A549 (cell line): ENCODE results near the gene TPM2. TPM values are rescaled to one million over a fixed set of nuclear protein-coding genes. Genes with fewer than 3 reads are reported as not detected.

ENCODE experiments used
- ATAC-seq, 2 experiments: fragments of 200-7000 bp in 1 of 2; fragments of >200 bp in 1 of 2; cut with Nextera tagmentation in 1 of 2; cut with Tn5 transposase in 1 of 2; 3 replicates each; pipeline versions ENCODE4 v1.8.0 to v1.9.1; 2018 to 2020; ENCODE audit warnings: mild to moderate bottlenecking in 1 of 2, moderate library complexity in 1 of 2
- CTCF ChIA-PET: fragments of 300-600 bp; sonication (Branson Sonifier 250); formaldehyde crosslinking; extraction: SDS; loops from one replicate; lab custom pipeline; 2021; ENCODE audit warnings: antibody characterized with exemption, inconsistent platforms; lab: Yijun Ruan, JAX
- POLR2A ChIA-PET: fragments of 350-600 bp; formaldehyde crosslinking; extraction: SDS; loops from one replicate; lab custom pipeline; 2021; ENCODE audit warnings: antibody characterized with exemption, inconsistent platforms; lab: Yijun Ruan, JAX
- DNase-seq, 2 experiments: peaks; one replicate each; pipeline versions ENCODE4 v3.0.0 to v3.0.0-alpha.2; 2011 to 2016; ENCODE audit warnings: low read depth in 1 of 2, low spot score in 1 of 2
- FAIRE-seq: peaks from 2 replicates; lab custom pipeline; 2011; peaks lifted over from hg19 to GRCh38; lab: Jason Lieb, UNC
- H3K27ac ChIP-seq, 2 experiments: fragments of >200 bp; sonication (Bioruptor Twin); formaldehyde crosslinking; 3 replicates each; pipeline ENCODE4 v1.5.1; 2016 to 2017
- H3K4me1 ChIP-seq: fragments of >200 bp; sonication (Bioruptor Twin); formaldehyde crosslinking; 3 replicates; pipeline ENCODE4 v1.6.1; 2016
- H3K4me2 ChIP-seq: fragments of >200 bp; sonication (Bioruptor Twin); formaldehyde crosslinking; 3 replicates; pipeline ENCODE4 v1.6.1; 2016
- H3K4me3 ChIP-seq: fragments of >200 bp; sonication (Bioruptor Twin); formaldehyde crosslinking; 3 replicates; pipeline ENCODE4 v1.5.1; 2016
- H3K9me3 ChIP-seq: fragments of >200 bp; sonication (Bioruptor Twin); formaldehyde crosslinking; 3 replicates; pipeline ENCODE4 v1.6.1; 2016
- BHLHE40 ChIP-seq: IDR thresholded peaks from 2 replicates; pipeline ENCODE4 v1.6.1; 2012; ENCODE audit warnings: low read depth, low read length, inconsistent platforms
- CBX8 ChIP-seq: fragments of 200-600 bp; sonication (generic); IDR thresholded peaks from 2 replicates; pipeline ENCODE4 v1.6.1; 2016
- FOSB ChIP-seq: fragments of 250-450 bp; sonication (Bioruptor Pico); IDR thresholded peaks from 2 replicates; pipeline ENCODE4 v1.5.0; 2020; ENCODE audit warnings: mild to moderate bottlenecking, moderate library complexity
- FOSL2 ChIP-seq, 2 experiments: fragments of 450-650 bp in 1 of 2; fragments of >200 bp in 1 of 2; sonication (Bioruptor Twin) in 1 of 2; formaldehyde crosslinking; IDR thresholded peaks; 2 replicates each; pipeline versions ENCODE4 v1.5.0 to v1.6.1; 2016 to 2020; ENCODE audit warnings: mild to moderate bottlenecking in 1 of 2, moderate library complexity in 1 of 2
- FOXS1 ChIP-seq: fragments of 250-450 bp; sonication (Bioruptor Pico); IDR thresholded peaks from 2 replicates; pipeline ENCODE4 v1.5.0; 2020; ENCODE audit warnings: mild to moderate bottlenecking, moderate library complexity
- GATA3 ChIP-seq: IDR thresholded peaks from 2 replicates; pipeline ENCODE4 v1.6.1; 2012; ENCODE audit warnings: borderline replicate concordance
- HEYL ChIP-seq: fragments of 250-450 bp; sonication (Bioruptor Pico); IDR thresholded peaks from 2 replicates; pipeline ENCODE4 v1.8.0; 2021; ENCODE audit warnings: mild to moderate bottlenecking, moderate library complexity
- HOXA7 ChIP-seq: fragments of 250-450 bp; sonication (Bioruptor Pico); IDR thresholded peaks from 2 replicates; pipeline ENCODE4 v1.5.0; 2020; ENCODE audit warnings: mild to moderate bottlenecking, moderate library complexity
- JUN ChIP-seq, 2 experiments: fragments of >200 bp; sonication (Bioruptor Twin); formaldehyde crosslinking; IDR thresholded peaks; 2 replicates in 1 of 2; 3 replicates in 1 of 2; pipeline ENCODE4 v1.6.1; 2016 to 2017
- MAFK ChIP-seq: fragments of 450-650 bp; IDR thresholded peaks from 2 replicates; pipeline ENCODE4 v1.6.1; 2014; ENCODE audit not compliant: partially characterized antibody
- MYC ChIP-seq: IDR thresholded peaks from 2 replicates; pipeline ENCODE4 v1.6.1; 2012; ENCODE audit warnings: mild to moderate bottlenecking, inconsistent platforms, low read length, improper control_type of control experiment, borderline replicate concordance
- NFE2L2 ChIP-seq: fragments of 150-350 bp; conservative IDR thresholded peaks from 2 replicates; pipeline ENCODE4 v1.6.1; 2014; ENCODE audit warnings: low read length
- POLR2AphosphoS2 ChIP-seq: conservative IDR thresholded peaks from 2 replicates; pipeline ENCODE4 v1.6.1; 2012; ENCODE audit warnings: low read length, improper control_type of control experiment, inconsistent platforms
- RAD21 ChIP-seq, 2 experiments: fragments of >200 bp in 1 of 2; sonication (Bioruptor Twin) in 1 of 2; formaldehyde crosslinking in 1 of 2; IDR thresholded peaks in 1 of 2; conservative IDR thresholded peaks in 1 of 2; 2 replicates in 1 of 2; 3 replicates in 1 of 2; pipeline ENCODE4 v1.6.1; 2012 to 2018; ENCODE audit warnings: inconsistent platforms in 1 of 2
- RCOR1 ChIP-seq: fragments of 150-350 bp; IDR thresholded peaks from 2 replicates; pipeline ENCODE4 v1.6.1; 2014; ENCODE audit warnings: antibody characterized with exemption, low read length, low read depth
- SMC3 ChIP-seq: fragments of >200 bp; sonication (Bioruptor Twin); formaldehyde crosslinking; IDR thresholded peaks from 3 replicates; pipeline ENCODE4 v1.6.1; 2018; ENCODE audit warnings: inconsistent platforms
- ZFP36 ChIP-seq: fragments of 450-650 bp; IDR thresholded peaks from 2 replicates; pipeline ENCODE4 v1.6.1; 2014; ENCODE audit warnings: borderline replicate concordance; ENCODE audit not compliant: partially characterized antibody
- WGBS: methylation state at CpG from one replicate; pipeline ENCODE4 v1.1.6; 2017; ENCODE audit errors: missing lambda C conversion rate; 5-methylcytosine and 5-hydroxymethylcytosine counted together
- polyA plus RNA-seq, 4 experiments: library from polyadenylated mRNA; depleted of rRNA in 3 of 4; stranded (reverse); fragments of >200 nt; fragmentation: RNase III in 1 of 4; extraction: RNeasy Plus Mini Kit Qiagen cat#74134 plus additional on column Dnase treatment in 1 of 4; gene quantifications; 2 replicates in 3 of 4; 3 replicates in 1 of 4; pipeline ENCODE4 v1.2.3, GENCODE V29; 2011 to 2017
- TF ChIP-seq, protein P1 (sequence below): fragments of 150-350 bp; IDR thresholded peaks from 2 replicates; pipeline ENCODE4 v1.6.1; 2014; ENCODE audit warnings: low read depth, mild to moderate bottlenecking, low read length
- TF ChIP-seq, protein P2 (sequence below): fragments of 450-650 bp; IDR thresholded peaks from 2 replicates; pipeline ENCODE4 v1.6.1; 2014; ENCODE audit warnings: antibody characterized with exemption
- TF ChIP-seq, protein P3 (sequence below): IDR thresholded peaks from 2 replicates; pipeline ENCODE4 v1.6.1; 2012
- TF ChIP-seq, protein P4 (sequence below): IDR thresholded peaks from 2 replicates; pipeline ENCODE4 v1.6.1; 2012; ENCODE audit warnings: low read depth, borderline replicate concordance
- TF ChIP-seq, protein P5 (sequence below): fragments of >200 bp; sonication (Bioruptor Twin); formaldehyde crosslinking; IDR thresholded peaks from 3 replicates; pipeline ENCODE4 v1.5.1; 2016

TPM2 gene
- polyA plus RNA-seq, 2 of the 4 experiments (the other 2 are of a cell fraction) = 281 to 956 TPM

DNA sequence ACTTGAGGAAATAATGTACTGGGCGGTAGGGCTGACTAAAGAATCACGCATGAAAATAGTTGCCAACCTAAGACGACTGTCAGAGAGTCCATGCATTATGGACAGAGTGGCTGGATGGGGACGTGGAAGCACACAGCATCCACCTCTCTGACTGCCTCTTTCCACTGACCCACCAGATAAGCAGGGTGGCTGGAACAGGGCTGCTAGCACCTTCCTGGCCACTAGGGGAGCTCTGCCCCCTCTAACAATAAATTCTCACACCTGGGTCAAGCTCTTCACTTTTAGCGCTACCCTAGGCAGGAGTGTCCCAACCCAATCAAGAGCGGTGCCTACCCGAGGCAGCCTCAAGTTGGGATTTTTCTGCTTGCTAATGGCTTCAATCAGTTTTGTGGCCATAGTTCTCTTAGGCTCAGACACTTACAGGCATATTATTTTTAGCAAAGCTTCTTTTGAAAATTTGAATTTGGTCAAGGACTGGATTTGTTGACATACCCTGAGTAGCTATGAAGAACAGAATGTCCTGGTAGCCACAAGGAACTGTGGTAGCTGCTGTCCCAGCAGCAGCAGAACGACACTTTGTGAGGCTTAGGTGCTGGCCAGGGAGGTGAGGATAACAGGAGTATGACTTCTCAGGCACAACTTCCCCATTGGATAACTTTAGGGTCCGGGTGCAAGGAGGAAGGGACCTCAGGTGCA lies 6.9 kb upstream of the TPM2 start:
- 31% methylated on average over 9 of the region's 9 CpGs for WGBS
- H3K27ac ChIP-seq = peak overlapping the region; percentile 1 to 43; a peak in 1 of 6 replicates
- POLR2A ChIA-PET = interaction anchor here (0.6 to 1.5 kb wide), 10 partner anchors 8 to 118 kb away, joined by 3 to 11 read pairs (median 4); partner anchors contain the start of genes CCDC107, CREB3, HINT2 and RMRP

DNA sequence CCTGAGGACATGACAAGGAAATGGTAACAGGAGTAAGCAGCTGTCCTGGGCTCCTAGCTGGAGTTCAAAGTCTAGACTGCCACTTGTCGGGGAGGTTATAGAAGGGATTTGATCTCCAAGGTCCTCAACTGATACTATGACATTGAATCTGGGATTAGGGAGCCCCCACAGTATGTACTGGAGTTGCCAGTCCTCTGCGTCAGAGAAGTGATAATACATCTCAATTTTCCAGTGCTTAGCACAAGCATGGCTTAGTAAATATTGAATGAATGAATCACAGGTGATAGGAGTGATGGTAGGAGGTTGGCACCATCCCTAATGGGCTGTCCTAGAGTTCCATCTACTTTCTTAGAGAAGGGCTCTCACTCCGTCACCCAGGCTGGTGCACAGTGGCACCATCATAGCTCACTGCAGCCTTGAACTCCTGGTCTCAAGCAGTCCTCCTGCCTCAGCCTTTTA lies 6.2 kb upstream of the TPM2 start:
- ChIA-PET POLR2A (interaction anchor here (0.7 to 1.5 kb wide), 7 partner anchors 7 to 119 kb away, joined by 3 to 11 read pairs (median 4); partner anchors contain the start of genes CA9, CREB3, HINT2 and TLN1), CTCF (interaction anchor here (0.6 to 32.5 kb wide), 28 partner anchors 10 to 579 kb away, joined by 3 to 758 read pairs (median 4); partner anchors contain the start of genes ARHGEF39, CA9, CCDC107 and CREB3)
- Histone ChIP-seq H3K4me3 (no peak overlapping the region), H3K27ac (peak overlapping the region; percentile 25 to 43; a peak in 1 of 6 replicates), H3K9me3 (no peaks in the 10 kb centered on the region), H3K4me2 (0 out of 3 replicates have a peak overlapping the region, but pooled peaks have one; percentile 7), H3K4me1 (peaks cover 22% of the 10 kb centered on the region)
- no peak for TF ChIP-seq FOSL2 (IDR thresholded peaks at IDR 0.05)
- TF ChIP-seq FOSL2 (CRISPR knock-in tag; IDR thresholded peaks at IDR 0.05) = peak; percentile 60
- no peak for TF ChIP-seq GATA3
- no peak for FAIRE-seq
- 56% methylated on average over 3 of the region's 3 CpGs for WGBS
- ATAC-seq = peak; percentile 41 to 61; a peak in 4 of 6 replicates
- DNase-seq = peak in 1 of 2 experiments; percentile 59

More for the DNA sequence above, 6.9 kb upstream of the TPM2 start:
- peak; percentile 66 to 80 for DNase-seq
- peak; percentile 79 to 88 for ATAC-seq
- Histone ChIP-seq H3K4me1 (peaks cover 16% of the 10 kb centered on the region), H3K9me3 (no peaks in the 10 kb centered on the region), H3K4me2 (0 out of 3 replicates have a peak overlapping the region, but pooled peaks have one; percentile 7), H3K4me3 (no peak overlapping the region)
- CTCF ChIA-PET = interaction anchor here (0.6 to 32.5 kb wide), 31 partner anchors 11 to 327 kb away, joined by 3 to 758 read pairs (median 4); partner anchors contain the start of genes ARHGEF39, CA9, CCDC107 and CREB3
- no peak for FAIRE-seq
- no peak for TF ChIP-seq HOXA7
- TF ChIP-seq, protein P1, sequence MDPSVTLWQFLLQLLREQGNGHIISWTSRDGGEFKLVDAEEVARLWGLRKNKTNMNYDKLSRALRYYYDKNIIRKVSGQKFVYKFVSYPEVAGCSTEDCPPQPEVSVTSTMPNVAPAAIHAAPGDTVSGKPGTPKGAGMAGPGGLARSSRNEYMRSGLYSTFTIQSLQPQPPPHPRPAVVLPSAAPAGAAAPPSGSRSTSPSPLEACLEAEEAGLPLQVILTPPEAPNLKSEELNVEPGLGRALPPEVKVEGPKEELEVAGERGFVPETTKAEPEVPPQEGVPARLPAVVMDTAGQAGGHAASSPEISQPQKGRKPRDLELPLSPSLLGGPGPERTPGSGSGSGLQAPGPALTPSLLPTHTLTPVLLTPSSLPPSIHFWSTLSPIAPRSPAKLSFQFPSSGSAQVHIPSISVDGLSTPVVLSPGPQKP = no peak
- no peak for TF ChIP-seq BHLHE40
- TF ChIP-seq FOSB = no peak
- TF ChIP-seq, protein P2, sequence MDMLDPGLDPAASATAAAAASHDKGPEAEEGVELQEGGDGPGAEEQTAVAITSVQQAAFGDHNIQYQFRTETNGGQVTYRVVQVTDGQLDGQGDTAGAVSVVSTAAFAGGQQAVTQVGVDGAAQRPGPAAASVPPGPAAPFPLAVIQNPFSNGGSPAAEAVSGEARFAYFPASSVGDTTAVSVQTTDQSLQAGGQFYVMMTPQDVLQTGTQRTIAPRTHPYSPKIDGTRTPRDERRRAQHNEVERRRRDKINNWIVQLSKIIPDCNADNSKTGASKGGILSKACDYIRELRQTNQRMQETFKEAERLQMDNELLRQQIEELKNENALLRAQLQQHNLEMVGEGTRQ = no peak
- no peak for TF ChIP-seq HEYL
- no peak for TF ChIP-seq RCOR1
- no peak for TF ChIP-seq JUN (IDR thresholded peaks at IDR 0.05)
- no peak for TF ChIP-seq FOXS1 (CRISPR knock-in tag)
- no peak for TF ChIP-seq NFE2L2
- TF ChIP-seq, protein P3, sequence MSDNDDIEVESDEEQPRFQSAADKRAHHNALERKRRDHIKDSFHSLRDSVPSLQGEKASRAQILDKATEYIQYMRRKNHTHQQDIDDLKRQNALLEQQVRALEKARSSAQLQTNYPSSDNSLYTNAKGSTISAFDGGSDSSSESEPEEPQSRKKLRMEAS = peak; percentile 21; the same call in 1 of the 2 replicates
- TF ChIP-seq GATA3 = no peak
- TF ChIP-seq MYC = no peak
- TF ChIP-seq POLR2AphosphoS2 = no peak
- TF ChIP-seq FOSL2 (IDR thresholded peaks at IDR 0.05) = no peak
- no peak for TF ChIP-seq FOSL2 (CRISPR knock-in tag; IDR thresholded peaks at IDR 0.05)
- TF ChIP-seq, protein P4, sequence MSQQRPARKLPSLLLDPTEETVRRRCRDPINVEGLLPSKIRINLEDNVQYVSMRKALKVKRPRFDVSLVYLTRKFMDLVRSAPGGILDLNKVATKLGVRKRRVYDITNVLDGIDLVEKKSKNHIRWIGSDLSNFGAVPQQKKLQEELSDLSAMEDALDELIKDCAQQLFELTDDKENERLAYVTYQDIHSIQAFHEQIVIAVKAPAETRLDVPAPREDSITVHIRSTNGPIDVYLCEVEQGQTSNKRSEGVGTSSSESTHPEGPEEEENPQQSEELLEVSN = no peak
- no peak for TF ChIP-seq CBX8
- peak; percentile 30; the same call in 1 of the 3 replicates for TF ChIP-seq SMC3
- no peak for TF ChIP-seq ZFP36
- TF ChIP-seq, protein P5, sequence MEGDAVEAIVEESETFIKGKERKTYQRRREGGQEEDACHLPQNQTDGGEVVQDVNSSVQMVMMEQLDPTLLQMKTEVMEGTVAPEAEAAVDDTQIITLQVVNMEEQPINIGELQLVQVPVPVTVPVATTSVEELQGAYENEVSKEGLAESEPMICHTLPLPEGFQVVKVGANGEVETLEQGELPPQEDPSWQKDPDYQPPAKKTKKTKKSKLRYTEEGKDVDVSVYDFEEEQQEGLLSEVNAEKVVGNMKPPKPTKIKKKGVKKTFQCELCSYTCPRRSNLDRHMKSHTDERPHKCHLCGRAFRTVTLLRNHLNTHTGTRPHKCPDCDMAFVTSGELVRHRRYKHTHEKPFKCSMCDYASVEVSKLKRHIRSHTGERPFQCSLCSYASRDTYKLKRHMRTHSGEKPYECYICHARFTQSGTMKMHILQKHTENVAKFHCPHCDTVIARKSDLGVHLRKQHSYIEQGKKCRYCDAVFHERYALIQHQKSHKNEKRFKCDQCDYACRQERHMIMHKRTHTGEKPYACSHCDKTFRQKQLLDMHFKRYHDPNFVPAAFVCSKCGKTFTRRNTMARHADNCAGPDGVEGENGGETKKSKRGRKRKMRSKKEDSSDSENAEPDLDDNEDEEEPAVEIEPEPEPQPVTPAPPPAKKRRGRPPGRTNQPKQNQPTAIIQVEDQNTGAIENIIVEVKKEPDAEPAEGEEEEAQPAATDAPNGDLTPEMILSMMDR = peak; percentile 74
- TF ChIP-seq MAFK = no peak
- TF ChIP-seq RAD21 (conservative IDR thresholded peaks at IDR 0.05 in 1 of 2, IDR thresholded peaks at IDR 0.05 in 1 of 2) = peak; percentile 41 to 60
